HL-60/S4 (cell line): Measurements from ENCODE around the gene GNB5.

Experiments used
- in situ Hi-C: fragments of 300-500 bp; cut with MboI; formaldehyde crosslinking; loops from 2 replicates; pipeline ENCODE4 v1.14.3; 2022; ENCODE audit warnings: low sequenced_read_pairs

GNB5 gene

GRCh38 chr15:52208306-52208946, 17.2 kb upstream of the GNB5 start:
- in situ Hi-C loops: no loop called here

- in situ Hi-C loops: no loop called here
Measured at GRCh38 chr15:52207191-52207590, 16.0 kb upstream of the GNB5 start.

- in situ Hi-C loops: no loop called here
Measured at GRCh38 chr15:52206446-52206845, 15.3 kb upstream of the GNB5 start.

GRCh38 chr15:52204657-52205056, 13.5 kb upstream of the GNB5 start:
- in situ Hi-C loops: no loop called here

- in situ Hi-C loops: no loop called here
Measured at GRCh38 chr15:52200831-52201365, 9.7 kb upstream of the GNB5 start.

- in situ Hi-C loops: no loop called here
Measured at GRCh38 chr15:52199271-52199670, 8.1 kb upstream of the GNB5 start.

GRCh38 chr15:52196891-52197290, 5.7 kb upstream of the GNB5 start:
- in situ Hi-C loops: no loop called here

GRCh38 chr15:52193791-52194190, 2.6 kb upstream of the GNB5 start:
- in situ Hi-C loops: no loop called here

- in situ Hi-C loops: no loop called here
Measured at GRCh38 chr15:52193321-52193720, 2.1 kb upstream of the GNB5 start.

- in situ Hi-C loops: no loop called here
Measured at GRCh38 chr15:52186651-52187486, 4.3 kb downstream of the GNB5 start.

- in situ Hi-C loops: no loop called here
Measured at GRCh38 chr15:52185151-52185561, 6.0 kb downstream of the GNB5 start.

GRCh38 chr15:52184721-52185120, 6.5 kb downstream of the GNB5 start:
- in situ Hi-C loops: no loop called here

- in situ Hi-C loops: no loop called here
Measured at GRCh38 chr15:52183562-52184173, 7.5 kb downstream of the GNB5 start.

GRCh38 chr15:52181938-52182780, 9.0 kb downstream of the GNB5 start:
- in situ Hi-C loops: no loop called here

GRCh38 chr15:52180851-52181450, 10.2 kb downstream of the GNB5 start:
- in situ Hi-C loops: no loop called here

GRCh38 chr15:52180196-52180835, 10.9 kb downstream of the GNB5 start:
- in situ Hi-C loops: no loop called here

GRCh38 chr15:52179278-52180195, 11.7 kb downstream of the GNB5 start:
- in situ Hi-C loops: no loop called here

GRCh38 chr15:52178765-52179164, 12.4 kb downstream of the GNB5 start:
- in situ Hi-C loops: no loop called here

- in situ Hi-C loops: no loop called here
Measured at GRCh38 chr15:52172869-52173268, 18.3 kb downstream of the GNB5 start.
